Suprapubic skin (tissue), 2 donors: ENCODE measurements around the gene CTAGE1.

Source experiments
- EP300 ChIP-seq: sonication (generic); formaldehyde crosslinking; IDR thresholded peaks from one replicate; pipeline ENCODE4 v1.6.1; 2017; ENCODE audit warnings: antibody characterized with exemption
- POLR2A ChIP-seq, 2 donors: fragments of 450-650 bp; IDR thresholded peaks; one replicate each; pipeline ENCODE4 v1.6.1; 2017; ENCODE audit warnings: antibody characterized with exemption in 2 of 2, mild to moderate bottlenecking in 2 of 2, moderate library complexity in 2 of 2

DNA sequence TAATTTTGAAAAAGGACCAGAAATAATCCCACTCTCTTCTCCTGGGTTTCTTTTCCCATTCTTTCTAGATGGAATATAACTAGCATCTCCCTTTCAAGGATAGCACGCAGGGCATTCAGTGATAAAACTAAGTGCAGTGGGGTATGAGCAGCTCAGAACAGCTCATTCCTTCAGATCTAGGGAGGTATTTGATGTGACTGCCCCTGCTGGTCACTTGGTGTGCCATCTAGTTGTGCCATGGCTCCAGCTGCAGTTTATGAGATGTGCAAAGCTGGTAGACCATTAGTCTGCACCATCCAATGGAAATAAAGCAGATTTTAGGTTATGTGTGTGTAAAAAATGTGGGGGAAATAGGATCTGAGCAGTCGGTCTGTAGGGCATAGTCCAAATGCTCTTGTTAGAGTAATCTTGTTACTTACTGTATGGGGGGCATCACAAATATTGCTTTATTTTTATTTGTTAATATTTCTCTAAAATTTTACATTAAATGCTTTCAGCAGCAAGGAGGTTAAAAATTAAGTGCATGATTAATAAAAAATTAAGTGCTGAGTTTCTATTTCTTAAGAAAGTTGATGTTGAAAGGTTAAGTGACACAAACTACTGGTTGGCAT, 38.9 kb downstream of the CTAGE1 start:
- TF ChIP-seq EP300 (no peak), POLR2A (IDR thresholded peaks at IDR 0.05) (no peak)
